H9 (cell line): ENCODE measurements around the gene DNAJC7. TPM values are rescaled to one million over a fixed set of nuclear protein-coding genes. Genes with fewer than 3 reads are reported as not detected.
A peak's percentile ranks its signal among the peaks of the same experiment; 100 is the strongest.

Experiments
- DNase-seq: peaks from one replicate; pipeline ENCODE4 v3.0.0-alpha.2; 2017
- H2AFZ ChIP-seq: one replicate; pipeline ENCODE4 v1.6.1; 2013; ENCODE audit warnings: mild to moderate bottlenecking, low read length, control low read depth, moderate library complexity
- H2AK5ac ChIP-seq: 2 replicates; pipeline ENCODE4 v1.6.1; 2013; ENCODE audit warnings: low read length, control low read depth, mixed read lengths; ENCODE audit not compliant: insufficient read length
- H2BK120ac ChIP-seq: one replicate; pipeline ENCODE4 v1.6.1; 2013; ENCODE audit warnings: low read depth, mild to moderate bottlenecking, low read length, control low read depth, inconsistent platforms; ENCODE audit not compliant: poor library complexity, severe bottlenecking
- H2BK12ac ChIP-seq: 2 replicates; pipeline ENCODE4 v1.6.1; 2013; ENCODE audit warnings: low read length, control low read depth, mixed read lengths, low read depth; ENCODE audit not compliant: insufficient read length
- H2BK15ac ChIP-seq: 2 replicates; pipeline ENCODE4 v1.6.1; 2013; ENCODE audit warnings: low read depth, low read length, control low read depth
- H2BK20ac ChIP-seq: one replicate; pipeline ENCODE4 v1.6.1; 2013; ENCODE audit warnings: low read depth, mild to moderate bottlenecking, low read length, control low read depth, inconsistent platforms; ENCODE audit not compliant: poor library complexity, severe bottlenecking
- H2BK5ac ChIP-seq: 2 replicates; pipeline ENCODE4 v1.6.1; 2013; ENCODE audit warnings: low read length, control low read depth, mixed read lengths; ENCODE audit not compliant: insufficient read length
- H3K14ac ChIP-seq: 2 replicates; pipeline ENCODE4 v1.6.1; 2013; ENCODE audit warnings: low read length, control low read depth; ENCODE audit not compliant: insufficient read depth
- H3K18ac ChIP-seq: 2 replicates; pipeline ENCODE4 v1.6.1; 2013; ENCODE audit warnings: low read depth, mild to moderate bottlenecking, mixed read lengths, low read length, control low read depth; ENCODE audit not compliant: insufficient read length
- H3K23ac ChIP-seq: 2 replicates; pipeline ENCODE4 v1.6.1; 2013; ENCODE audit warnings: low read length, control low read depth, mixed read lengths, low read depth; ENCODE audit not compliant: insufficient read length
- H3K23me2 ChIP-seq: 2 replicates; pipeline ENCODE4 v1.6.1; 2013; ENCODE audit warnings: low read depth, mild to moderate bottlenecking, mixed read lengths, low read length, control low read depth; ENCODE audit not compliant: insufficient read length, poor library complexity, severe bottlenecking
- H3K27ac ChIP-seq: 2 replicates; pipeline ENCODE4 v1.5.1; 2013; ENCODE audit warnings: low read length, control low read depth, mixed read lengths, low read depth; ENCODE audit not compliant: insufficient read length
- H3K27me3 ChIP-seq: 2 replicates; pipeline ENCODE4 v1.6.1; 2013; ENCODE audit warnings: low read length, control low read depth, inconsistent platforms; ENCODE audit not compliant: insufficient read depth
- H3K4ac ChIP-seq: 2 replicates; pipeline ENCODE4 v1.6.1; 2013; ENCODE audit warnings: low read depth, mild to moderate bottlenecking, control low read depth, inconsistent platforms, low read length, moderate library complexity
- H3K4me1 ChIP-seq: 2 replicates; pipeline ENCODE4 v1.6.1; 2013; ENCODE audit warnings: low read length, control low read depth, inconsistent platforms; ENCODE audit not compliant: insufficient read depth
- H3K4me2 ChIP-seq: 2 replicates; pipeline ENCODE4 v1.6.1; 2013; ENCODE audit warnings: low read length, control low read depth, mixed read lengths; ENCODE audit not compliant: insufficient read length, insufficient read depth
- H3K56ac ChIP-seq: 2 replicates; pipeline ENCODE4 v1.6.1; 2013; ENCODE audit warnings: low read depth, mild to moderate bottlenecking, mixed read lengths, low read length, control low read depth; ENCODE audit not compliant: insufficient read length
- H3K79me1 ChIP-seq: 2 replicates; pipeline ENCODE4 v1.6.1; 2013; ENCODE audit warnings: low read depth, mild to moderate bottlenecking, moderate library complexity, low read length, control low read depth, inconsistent platforms; ENCODE audit not compliant: insufficient read depth, poor library complexity, severe bottlenecking
- H3K79me2 ChIP-seq: 2 replicates; pipeline ENCODE4 v1.6.1; 2013; ENCODE audit warnings: low read length, control low read depth, inconsistent platforms; ENCODE audit not compliant: insufficient read depth
- H3K9ac ChIP-seq: 2 replicates; pipeline ENCODE4 v1.6.1; 2013; ENCODE audit warnings: low read length, control low read depth, mixed read lengths; ENCODE audit not compliant: insufficient read length; ENCODE audit errors: extremely low read depth
- H3K9me3 ChIP-seq: one replicate; pipeline ENCODE4 v1.6.1; 2013; ENCODE audit warnings: low read depth, low read length, inconsistent platforms; ENCODE audit not compliant: control insufficient read depth
- H3T11ph ChIP-seq: one replicate; pipeline ENCODE4 v1.6.1; 2013; ENCODE audit warnings: mild to moderate bottlenecking, low read length, control low read depth, inconsistent platforms
- H4K20me1 ChIP-seq: one replicate; pipeline ENCODE4 v1.6.1; 2013; ENCODE audit not compliant: control insufficient read depth, insufficient read length, insufficient read depth
- H4K5ac ChIP-seq: 2 replicates; pipeline ENCODE4 v1.6.1; 2013; ENCODE audit warnings: low read depth, mild to moderate bottlenecking, mixed read lengths, low read length, control low read depth; ENCODE audit not compliant: insufficient read length
- H4K8ac ChIP-seq: replicated peaks from 2 replicates; pipeline ENCODE4 v1.6.1; 2013; ENCODE audit warnings: low read length, control low read depth, mixed read lengths, low read depth; ENCODE audit not compliant: insufficient read length
- H4K91ac ChIP-seq: 2 replicates; pipeline ENCODE4 v1.6.1; 2013; ENCODE audit warnings: low read depth, mild to moderate bottlenecking, moderate library complexity, mixed read lengths, low read length, control low read depth; ENCODE audit not compliant: insufficient read length
- H3K27ac Mint-ChIP-seq, 3 experiments: 2 replicates in 2 of 3; 3 replicates in 1 of 3; pipeline ENCODE4 v1.8.0; 2020 to 2021; ENCODE audit warnings: mixed read lengths in 3 of 3, mild to moderate bottlenecking in 1 of 3, moderate library complexity in 1 of 3
- H3K27me3 Mint-ChIP-seq: 2 replicates; pipeline ENCODE4 v1.8.0; 2021; ENCODE audit warnings: low read depth, mild to moderate bottlenecking, moderate library complexity, mixed read lengths
- H3K36me3 Mint-ChIP-seq, 3 experiments: 2 replicates in 2 of 3; 3 replicates in 1 of 3; pipeline ENCODE4 v1.8.0; 2020 to 2021; ENCODE audit warnings: low read depth in 3 of 3, mixed read lengths in 3 of 3; ENCODE audit not compliant: insufficient read depth in 1 of 3
- H3K4me1 Mint-ChIP-seq, 2 experiments: 2 replicates each; pipeline ENCODE4 v1.8.0; 2020; ENCODE audit warnings: mixed read lengths in 2 of 2
- H3K4me3 Mint-ChIP-seq, 2 experiments: 2 replicates in 1 of 2; 3 replicates in 1 of 2; pipeline ENCODE4 v1.8.0; 2020 to 2021; ENCODE audit warnings: mild to moderate bottlenecking in 2 of 2, mixed read lengths in 2 of 2, moderate library complexity in 1 of 2
- H3K9me3 Mint-ChIP-seq, 2 experiments: 2 replicates in 1 of 2; 3 replicates in 1 of 2; pipeline ENCODE4 v1.8.0; 2020; ENCODE audit warnings: mild to moderate bottlenecking in 2 of 2, mixed read lengths in 2 of 2, moderate library complexity in 1 of 2
- WGBS: extraction: QIAGEN DNeasy Blood & Tissue Kit; methylation state at CpG from one replicate; pipeline ENCODE4 v1.1.7; 2013; ENCODE audit warnings: missing lambda C conversion rate, low lambda C conversion rate, mixed read lengths; ENCODE audit not compliant: insufficient read length; ENCODE audit errors: extremely low coverage; 5-methylcytosine and 5-hydroxymethylcytosine counted together
- total RNA-seq: library from RNA; stranded (reverse); gene quantifications from 2 replicates; pipeline ENCODE4 v1.2.1, GENCODE V29; 2021
- TF ChIP-seq, protein P1 (sequence below): fragments of 200-600 bp; sonication (generic); conservative IDR thresholded peaks from 3 replicates; pipeline ENCODE4 v1.8.0; 2021; ENCODE audit warnings: antibody characterized with exemption, mild to moderate bottlenecking

The DNAJC7 gene
- total RNA-seq, 1 experiment from 2014 or later = 141 TPM

DNA sequence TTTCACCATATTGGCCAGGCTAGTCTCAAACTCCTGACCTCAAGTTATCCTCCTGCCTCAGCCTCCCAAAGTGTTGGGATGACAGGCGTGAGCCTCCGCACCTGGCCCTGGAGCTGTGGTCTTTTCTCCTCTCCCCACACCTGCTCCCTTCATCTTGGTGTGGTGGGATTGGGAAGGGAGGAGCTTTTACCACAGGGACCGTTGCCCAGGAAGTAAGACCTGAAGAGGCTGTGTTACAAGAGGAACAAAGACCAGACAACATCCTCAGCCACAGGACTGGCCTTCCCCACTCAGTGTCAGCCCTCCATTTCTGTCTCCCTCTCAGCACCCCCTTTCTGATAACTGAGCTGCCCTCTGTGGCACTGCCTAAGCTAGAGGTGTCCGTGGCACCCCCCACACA, 42.6 kb upstream of the DNAJC7 start:
- no CpG with 5 or more reads among the region's 4 CpGs for WGBS
- H3K36me3 Mint-ChIP-seq = no peaks in the 10 kb centered on the region

More for the DNA sequence above, 42.6 kb upstream of the DNAJC7 start:
- no peak for DNase-seq
- H4K91ac ChIP-seq = no peak overlapping the region
- no peak overlapping the region for H2AFZ ChIP-seq
- TF ChIP-seq, protein P1, sequence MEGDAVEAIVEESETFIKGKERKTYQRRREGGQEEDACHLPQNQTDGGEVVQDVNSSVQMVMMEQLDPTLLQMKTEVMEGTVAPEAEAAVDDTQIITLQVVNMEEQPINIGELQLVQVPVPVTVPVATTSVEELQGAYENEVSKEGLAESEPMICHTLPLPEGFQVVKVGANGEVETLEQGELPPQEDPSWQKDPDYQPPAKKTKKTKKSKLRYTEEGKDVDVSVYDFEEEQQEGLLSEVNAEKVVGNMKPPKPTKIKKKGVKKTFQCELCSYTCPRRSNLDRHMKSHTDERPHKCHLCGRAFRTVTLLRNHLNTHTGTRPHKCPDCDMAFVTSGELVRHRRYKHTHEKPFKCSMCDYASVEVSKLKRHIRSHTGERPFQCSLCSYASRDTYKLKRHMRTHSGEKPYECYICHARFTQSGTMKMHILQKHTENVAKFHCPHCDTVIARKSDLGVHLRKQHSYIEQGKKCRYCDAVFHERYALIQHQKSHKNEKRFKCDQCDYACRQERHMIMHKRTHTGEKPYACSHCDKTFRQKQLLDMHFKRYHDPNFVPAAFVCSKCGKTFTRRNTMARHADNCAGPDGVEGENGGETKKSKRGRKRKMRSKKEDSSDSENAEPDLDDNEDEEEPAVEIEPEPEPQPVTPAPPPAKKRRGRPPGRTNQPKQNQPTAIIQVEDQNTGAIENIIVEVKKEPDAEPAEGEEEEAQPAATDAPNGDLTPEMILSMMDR = no peak
- no peak overlapping the region for H3K9ac ChIP-seq
- H3K27me3 Mint-ChIP-seq = peaks cover 6% of the 10 kb centered on the region
- no peak overlapping the region for H2BK20ac ChIP-seq
- H3K4me3 Mint-ChIP-seq = no peak overlapping the region
- H2AK5ac ChIP-seq = no peak overlapping the region
- H4K8ac ChIP-seq = no peak overlapping the region
- H3K23me2 ChIP-seq = no peaks in the 10 kb centered on the region
- no peaks in the 10 kb centered on the region for H3K79me1 ChIP-seq
- H2BK15ac ChIP-seq = no peak overlapping the region
- H3K4ac ChIP-seq = no peak overlapping the region
- H3K27ac Mint-ChIP-seq = peak overlapping the region in 1 of 3 experiments; percentile 58; a peak in 1 of 7 replicates
- no peaks in the 10 kb centered on the region for H4K20me1 ChIP-seq
- no peaks in the 10 kb centered on the region for H3K27me3 ChIP-seq
- no peak overlapping the region for H3K27ac ChIP-seq
- H3K79me2 ChIP-seq = no peaks in the 10 kb centered on the region
- H3K9me3 ChIP-seq = no peaks in the 10 kb centered on the region
- H2BK120ac ChIP-seq = no peak overlapping the region
- no peak overlapping the region for H3K4me2 ChIP-seq
- no peak overlapping the region for H4K5ac ChIP-seq
- peaks cover 2% of the 10 kb centered on the region; the same call in 1 of the 2 replicates for H3K4me1 ChIP-seq
- H2BK12ac ChIP-seq = no peak overlapping the region
- H2BK5ac ChIP-seq = no peak overlapping the region
- no peaks in the 10 kb centered on the region; a peak in 1 of 5 replicates for H3K9me3 Mint-ChIP-seq
- H3K23ac ChIP-seq = no peak overlapping the region
- H3T11ph ChIP-seq = no peak overlapping the region
- H3K56ac ChIP-seq = no peak overlapping the region
- no peak overlapping the region for H3K14ac ChIP-seq
- H3K4me1 Mint-ChIP-seq = peaks cover 32 to 50% of the 10 kb centered on the region in 2 experiments
- no peak overlapping the region for H3K18ac ChIP-seq
